GM12878 (cell line): ENCODE measurements around the gene RELL2. TPM values are rescaled to one million over a fixed set of nuclear protein-coding genes. Genes with fewer than 3 reads are reported as not detected.

ENCODE experiments used
- ATAC-seq: fragments of 200-7000 bp; cut with Tn5 transposase; 3 replicates; pipeline ENCODE4 v1.9.1; 2020; ENCODE audit warnings: mild to moderate bottlenecking, moderate library complexity
- BruUV-seq: library from RNA; stranded (reverse); fragments of 400-500 nt; replicated peaks from 2 replicates; lab custom pipeline; 2021; lab: Mats Ljungman, UMichigan
- CTCF ChIA-PET: fragments of 300-600 bp; sonication (Branson Sonifier 250); formaldehyde crosslinking; extraction: SDS; loops from one replicate; lab custom pipeline; 2021; ENCODE audit warnings: inconsistent platforms; lab: Yijun Ruan, JAX
- POLR2A ChIA-PET: fragments of 350-600 bp; formaldehyde crosslinking; extraction: SDS; loops from one replicate; lab custom pipeline; 2021; ENCODE audit warnings: inconsistent platforms; lab: Charles Lee
- RAD21 ChIA-PET: fragments of 300-600 bp; sonication (Branson Sonifier 250); formaldehyde crosslinking; loops from one replicate; lab custom pipeline; 2023; ENCODE audit warnings: antibody characterized with exemption; ENCODE audit not compliant: unreplicated experiment; lab: Charles Lee
- SMC1A ChIA-PET: fragments of 300-600 bp; sonication (Branson Sonifier 250); formaldehyde crosslinking; loops from one replicate; lab custom pipeline; 2023; ENCODE audit not compliant: unreplicated experiment, uncharacterized antibody; lab: Charles Lee
- DNase-seq: peaks from one replicate; pipeline ENCODE4 v3.0.0-alpha.2; 2011; ENCODE audit warnings: low read depth, low spot score
- FAIRE-seq: peaks from 3 replicates; lab custom pipeline; 2011; peaks lifted over from hg19 to GRCh38; lab: Jason Lieb, UNC
- H2AFZ ChIP-seq: 2 replicates; pipeline ENCODE4 v1.6.0; 2011; ENCODE audit warnings: low read depth, low read length, control low read depth; ENCODE audit not compliant: control insufficient read depth
- H3K27ac ChIP-seq: 2 replicates; pipeline ENCODE4 v1.5.1; 2011; ENCODE audit warnings: control low read depth; ENCODE audit not compliant: control insufficient read depth, insufficient read depth
- H3K27me3 ChIP-seq, 2 experiments: replicated peaks in 1 of 2; 2 replicates each; pipeline versions ENCODE4 v1.6.0 to v1.6.1; 2011; ENCODE audit warnings: low read length in 1 of 2; ENCODE audit not compliant: control insufficient read depth in 2 of 2, insufficient read depth in 2 of 2
- H3K36me3 ChIP-seq, 2 experiments: 2 replicates each; pipeline ENCODE4 v1.5.1; 2011; ENCODE audit warnings: low read length in 1 of 2; ENCODE audit not compliant: control insufficient read depth in 2 of 2, insufficient read depth in 2 of 2
- H3K4me1 ChIP-seq: 2 replicates; pipeline ENCODE4 v1.6.1; 2011; ENCODE audit warnings: mild to moderate bottlenecking, low read length, moderate library complexity, mixed read lengths; ENCODE audit not compliant: control insufficient read depth, insufficient read depth
- H3K4me2 ChIP-seq: 2 replicates; pipeline ENCODE4 v1.6.0; 2011; ENCODE audit warnings: control low read depth; ENCODE audit not compliant: control insufficient read depth, insufficient read depth
- H3K4me3 ChIP-seq: fragments of 200-600 bp; sonication (generic); 2 replicates; pipeline ENCODE4 v1.5.1; 2016
- H3K79me2 ChIP-seq: 2 replicates; pipeline ENCODE4 v1.6.0; 2011; ENCODE audit warnings: low read length; ENCODE audit not compliant: control insufficient read depth, insufficient read depth
- H3K9ac ChIP-seq: 2 replicates; pipeline ENCODE4 v1.8.0; 2011; ENCODE audit warnings: low read length, control low read depth, mixed read lengths; ENCODE audit not compliant: control insufficient read depth, insufficient read depth
- H3K9me3 ChIP-seq: replicated peaks from 3 replicates; pipeline ENCODE4 v1.5.1; 2011; ENCODE audit warnings: mild to moderate bottlenecking, low read length; ENCODE audit not compliant: control insufficient read depth, insufficient read depth
- H4K20me1 ChIP-seq: 2 replicates; pipeline ENCODE4 v1.6.0; 2011; ENCODE audit not compliant: control insufficient read depth, insufficient read depth
- BCLAF1 ChIP-seq: fragments of 450-650 bp; IDR thresholded peaks from 2 replicates; pipeline ENCODE4 v1.6.1; 2017; ENCODE audit warnings: antibody characterized with exemption, mild to moderate bottlenecking, moderate library complexity
- E2F8 ChIP-seq: fragments of 450-650 bp; IDR thresholded peaks from 2 replicates; pipeline ENCODE4 v1.6.1; 2018; ENCODE audit warnings: mild to moderate bottlenecking, low read depth, moderate library complexity; ENCODE audit not compliant: partially characterized antibody
- HDAC2 ChIP-seq: fragments of 200-600 bp; sonication (generic); IDR thresholded peaks from 2 replicates; pipeline ENCODE4 v1.6.1; 2017
- IRF4 ChIP-seq: IDR thresholded peaks from 2 replicates; pipeline ENCODE4 v1.6.1; 2011; ENCODE audit warnings: low read depth, low read length
- RELA ChIP-seq: fragments of 450-650 bp; IDR thresholded peaks from 2 replicates; pipeline ENCODE4 v1.8.0; 2014; ENCODE audit warnings: borderline replicate concordance; ENCODE audit not compliant: partially characterized antibody
- SREBF1 ChIP-seq: IDR thresholded peaks from 2 replicates; pipeline ENCODE4 v1.6.1; 2012; ENCODE audit warnings: mild to moderate bottlenecking, low read length
- ZNF207 ChIP-seq: fragments of 450-650 bp; IDR thresholded peaks from 2 replicates; pipeline ENCODE4 v1.6.1; 2014; ENCODE audit warnings: antibody characterized with exemption, mild to moderate bottlenecking, borderline replicate concordance
- WGBS: methylation state at CpG from one replicate; pipeline ENCODE4 v1.1.6; 2016; ENCODE audit warnings: low lambda C conversion rate; ENCODE audit not compliant: insufficient replicate concordance, insufficient coverage; ENCODE audit errors: missing lambda C conversion rate; 5-methylcytosine and 5-hydroxymethylcytosine counted together
- in situ Hi-C: fragments of 300-500 bp; cut with MboI; formaldehyde crosslinking; loops from 9 replicates; pipeline ENCODE4 v1.14.3; 2018; ENCODE audit warnings: mixed read lengths
- intact Hi-C: fragments of 100-400 bp; cut with micrococcal nuclease; formaldehyde crosslinking; loops from one replicate; pipeline ENCODE4 v1.14.2; 2022; ENCODE audit not compliant: unreplicated experiment
- polyA plus RNA-seq, 11 experiments: library from polyadenylated mRNA; depleted of rRNA in 4 of 11; unstranded in 6 of 11; stranded (reverse) in 5 of 11; fragments of >200 nt; fragmentation: Nextera tagmentation in 4 of 11; fragmentation: Illumina TruSeq in 1 of 11; extraction: Ambion mirVana in 4 of 11; extraction: Trizol in 1 of 11; gene quantifications; 1 replicate in 1 of 11; 2 replicates in 10 of 11; pipeline versions ENCODE4 v1.2.1 to v1.2.3, GENCODE V29; 2011 to 2016; ENCODE audit warnings: inconsistent platforms in 2 of 11, missing spikeins in 2 of 11, low read depth in 1 of 11
- total RNA-seq, 4 experiments: library from RNA; depleted of rRNA in 3 of 4; stranded (reverse); fragments of >200 nt in 3 of 4; fragmentation: Illumina TruSeq in 1 of 4; extraction: Trizol in 1 of 4; gene quantifications; 2 replicates each; pipeline versions ENCODE4 v1.2.1 to v1.2.3, GENCODE V29; 2013 to 2021

Gene RELL2
- total and polyA plus RNA-seq, 10 of the 15 experiments (the other 5 are each of a cell fraction or from before 2014, with no cell fraction given) = 0.23 to 21.4 (median 7.1) TPM

GRCh38 chr5:141638771-141639170 lies 2.0 kb downstream of the RELL2 start:
- Histone ChIP-seq H3K79me2 (peaks cover 40% of the 10 kb centered on the region), H3K9ac (peak overlapping the region; percentile 81; the same call in 1 of the 2 replicates), H3K9me3 (no peaks in the 10 kb centered on the region), H3K4me3 (no peak overlapping the region), H3K4me1 (peaks cover 31% of the 10 kb centered on the region), H2AFZ (no peak overlapping the region), H3K27ac (peak overlapping the region; percentile 86), H4K20me1 (no peaks in the 10 kb centered on the region), H3K36me3 (no peaks in the 10 kb centered on the region; a peak in 2 of 4 replicates), H3K4me2 (peak overlapping the region; percentile 98), H3K27me3 (no peaks in the 10 kb centered on the region)
- CTCF ChIA-PET = interaction anchor here (0.6 to 11.2 kb wide), 7 partner anchors 10 to 75 kb away, joined by 3 to 137 read pairs (median 9); partner anchors contain the start of gene DIAPH1
- POLR2A ChIA-PET = interaction anchor here (1.2 to 11.5 kb wide), 3 partner anchors 19 to 46 kb away, joined by 4 to 215 read pairs (median 34); partner anchors contain the start of gene DIAPH1
- RAD21 ChIA-PET = interaction anchor here (6.9 kb wide), 1 partner anchor 46 kb away, joined by 124 read pairs; no protein-coding TSS in a partner anchor
- BruUV-seq = no TSS peak
- WGBS = 97% methylated on average over 2 of the region's 2 CpGs
- intact Hi-C loops = loop anchor here (1.0 to 5.0 kb wide), 2 partner anchors 46 to 126 kb away; no protein-coding TSS in a partner anchor
- TF ChIP-seq E2F8 = no peak
- TF ChIP-seq IRF4 = no peak
- no peak for TF ChIP-seq SREBF1
- TF ChIP-seq BCLAF1 = no peak
- no peak for TF ChIP-seq ZNF207
- no peak for TF ChIP-seq HDAC2
- TF ChIP-seq RELA = no peak
- in situ Hi-C loops = no loop called here
- ATAC-seq (no peak), FAIRE-seq (no peak), DNase-seq (no peak)
- SMC1A ChIA-PET = interaction anchor here (1.1 to 12.9 kb wide), 4 partner anchors 12 to 46 kb away, joined by 4 to 245 read pairs (median 50); partner anchors contain the start of genes DIAPH1 and FCHSD1
